HG02759 (cell line): ENCODE results near the gene PRUNE2.
A peak's percentile ranks its signal among the peaks of the same experiment; 100 is the strongest.
"Not testable (repeated sequence)": the region's sequence is repeated elsewhere in the genome, so short reads cannot be mapped to it uniquely, and the experiment has no call there.

Experiments used
- ATAC-seq: cut with Tn5 transposase; IDR thresholded peaks from one replicate; pipeline ENCODE4 v1.9.1; 2021; ENCODE audit warnings: mild to moderate bottlenecking, moderate library complexity; ENCODE audit not compliant: unreplicated experiment

PRUNE2 gene

DNA sequence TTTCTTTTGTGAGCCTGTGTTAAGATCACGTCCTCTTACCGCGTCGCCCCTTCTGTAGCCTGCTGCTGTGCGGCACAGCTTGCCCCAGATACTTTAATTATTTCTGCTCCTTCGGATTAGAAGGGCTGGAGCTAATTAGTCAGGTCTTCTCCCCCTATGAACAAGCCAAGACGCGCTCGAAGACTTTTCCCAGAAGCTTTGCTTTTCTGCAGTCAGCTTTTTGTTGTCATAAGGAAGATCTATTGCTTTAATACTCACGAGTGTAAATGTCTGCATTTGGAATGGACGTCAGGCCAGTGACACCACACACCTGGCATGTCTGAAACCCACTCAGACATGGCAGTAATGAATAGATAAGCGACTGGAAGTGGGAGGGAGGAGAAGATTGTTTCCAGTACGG is 37.0 kb downstream of the PRUNE2 start:
- ATAC-seq, result no peak

DNA sequence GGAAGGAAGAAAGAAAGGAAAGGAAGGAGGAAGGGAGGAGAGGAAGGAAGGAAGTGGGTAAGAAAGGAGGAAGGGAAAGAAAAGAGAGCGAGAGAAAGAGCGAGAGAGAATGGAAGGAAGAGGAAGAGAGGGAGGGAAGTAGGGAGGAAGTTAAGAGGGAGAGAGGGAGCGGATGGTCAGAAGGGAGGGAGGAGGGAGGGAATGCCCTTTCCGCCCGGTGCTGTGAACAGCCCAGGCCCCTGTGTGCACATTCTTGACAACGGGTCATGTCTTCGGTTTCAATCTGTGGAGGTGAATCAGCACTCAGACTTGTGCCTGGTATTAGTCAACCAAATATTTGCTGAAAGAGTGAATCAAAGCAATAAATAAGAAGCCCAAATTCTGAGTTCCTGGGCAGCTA is 39.2 kb downstream of the PRUNE2 start:
- no peak for ATAC-seq

DNA sequence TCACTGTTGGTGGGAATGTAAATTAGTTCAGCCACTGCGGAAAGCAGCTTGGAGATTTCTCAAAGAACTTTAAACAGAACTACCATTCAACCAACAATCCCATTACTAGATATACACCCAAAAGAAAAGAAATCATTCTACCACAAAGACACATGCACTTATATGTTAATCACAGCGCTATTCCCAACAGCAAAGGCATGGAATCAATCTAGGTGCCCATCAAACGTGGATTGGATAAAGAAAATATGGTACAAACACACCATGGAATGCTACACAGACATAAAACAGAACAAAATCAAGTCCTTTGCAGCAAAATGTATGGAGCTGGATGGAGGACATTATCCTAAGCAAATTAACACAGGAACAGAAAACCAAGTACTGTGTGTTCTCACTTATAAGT is 42.1 kb downstream of the PRUNE2 start:
- ATAC-seq, result no peak

DNA sequence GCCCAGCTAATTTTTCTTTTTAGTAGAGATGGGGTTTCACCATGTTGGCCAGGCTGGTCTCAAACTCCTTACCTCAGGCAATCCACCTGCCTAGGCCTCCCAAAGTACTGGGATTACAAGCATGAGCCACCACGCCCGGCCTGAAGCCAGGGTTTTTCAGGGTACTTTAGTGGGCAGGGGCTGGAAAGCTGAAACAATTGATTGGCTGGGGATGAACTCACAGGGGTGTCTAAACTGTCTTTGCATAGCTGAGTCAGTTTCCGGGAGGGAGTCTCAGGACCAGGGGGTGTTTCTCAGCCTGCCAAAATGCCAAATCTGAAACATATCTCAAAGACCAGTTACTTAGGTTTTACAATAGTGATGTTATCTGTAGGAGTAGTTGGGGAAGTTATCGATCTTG is 46.1 kb downstream of the PRUNE2 start:
- no peak for ATAC-seq

DNA sequence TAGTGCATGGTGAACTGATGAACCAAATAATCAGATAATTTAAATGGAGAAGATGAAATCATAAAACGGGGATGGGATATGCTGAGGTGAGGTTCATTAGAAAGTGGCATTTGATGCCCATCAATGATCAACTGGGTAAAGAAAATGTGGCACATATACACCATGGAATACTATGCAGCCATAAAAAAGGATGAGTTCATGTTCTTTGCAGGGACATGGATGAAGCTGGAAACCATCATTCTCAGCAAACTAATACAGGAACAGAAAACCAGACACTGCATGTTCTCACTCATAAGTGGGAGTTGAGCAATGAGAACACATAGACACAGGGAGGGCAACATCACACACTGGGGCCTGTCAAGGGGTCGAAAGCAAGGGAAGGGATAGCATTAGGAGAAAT is 47.7 kb downstream of the PRUNE2 start:
- ATAC-seq, result not testable (repeated sequence)

DNA sequence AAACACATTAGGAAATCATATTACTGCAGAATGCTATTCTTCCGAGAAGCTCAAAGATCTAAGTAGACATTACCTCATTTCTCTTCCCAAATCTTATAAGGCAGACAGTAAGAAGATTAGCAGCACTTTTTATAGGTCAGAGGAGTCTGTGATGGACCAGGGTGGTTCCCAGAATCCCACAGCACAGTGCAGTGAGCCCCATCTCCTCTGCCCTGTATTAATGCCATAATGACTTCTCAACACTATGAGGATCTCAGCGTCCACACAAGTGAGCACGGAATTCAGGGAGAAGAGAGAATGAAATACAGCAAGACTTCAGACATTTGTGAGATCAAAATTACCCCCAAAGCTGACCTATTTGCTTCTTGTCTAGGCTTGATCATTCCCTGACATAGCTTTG is 49.9 kb downstream of the PRUNE2 start:
- ATAC-seq, result no peak

DNA sequence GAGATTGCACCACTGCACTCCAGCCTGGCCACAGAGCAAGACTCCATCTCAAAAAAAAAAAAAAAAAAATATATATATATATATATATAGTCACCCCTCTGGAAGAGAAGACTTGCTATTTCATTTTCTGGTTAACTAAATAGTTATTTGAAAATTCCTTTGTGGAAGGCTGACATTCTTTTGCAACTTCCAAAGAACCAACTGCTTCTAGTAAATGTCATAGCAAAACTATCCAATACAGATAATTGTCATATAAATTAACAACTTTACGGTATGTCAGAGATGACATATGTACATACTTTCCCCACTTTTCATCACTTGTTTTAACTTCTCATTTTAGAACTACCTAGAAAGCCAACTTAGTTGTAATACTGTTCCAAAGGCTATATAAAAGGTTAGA is 50.9 kb downstream of the PRUNE2 start:
- ATAC-seq, result no peak

DNA sequence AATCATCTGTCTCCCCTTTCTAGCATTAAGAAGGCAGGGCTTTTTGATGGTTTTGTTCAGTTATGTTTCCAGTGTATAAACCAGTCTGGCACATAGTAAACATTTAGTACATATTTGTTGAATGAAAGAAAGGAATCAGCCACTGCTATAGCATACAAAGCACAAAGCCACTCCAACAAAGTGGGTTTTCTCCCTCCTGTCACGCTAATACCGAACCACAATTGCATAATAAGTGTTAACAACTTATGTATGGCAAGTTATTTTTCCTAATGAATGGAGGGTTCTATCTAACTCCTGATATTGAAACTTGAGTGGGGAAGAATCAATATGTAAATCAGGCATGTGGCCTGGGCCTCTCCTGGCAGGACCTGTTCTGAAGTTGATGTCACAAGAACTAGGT is 53.9 kb downstream of the PRUNE2 start:
- ATAC-seq, result no peak

DNA sequence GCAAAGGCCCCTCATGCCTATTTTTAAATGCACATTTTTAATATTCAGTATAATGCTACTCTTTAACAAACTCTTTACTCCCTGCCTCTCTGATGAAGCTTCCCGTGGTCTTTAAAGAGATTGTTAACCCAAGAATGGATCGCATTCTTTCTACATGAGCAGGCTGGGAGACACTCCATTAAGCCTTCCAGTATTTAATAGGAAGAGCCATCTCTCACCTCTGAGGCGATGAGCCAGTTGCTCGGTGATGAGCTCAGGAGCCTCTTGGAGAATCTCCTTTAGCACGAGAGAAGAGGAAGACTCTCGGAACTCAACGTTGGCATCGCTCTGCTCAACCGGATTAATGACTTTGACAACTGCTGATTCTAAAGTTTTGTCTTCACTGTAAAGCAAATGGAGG is 59.6 kb downstream of the PRUNE2 start:
- no peak for ATAC-seq

DNA sequence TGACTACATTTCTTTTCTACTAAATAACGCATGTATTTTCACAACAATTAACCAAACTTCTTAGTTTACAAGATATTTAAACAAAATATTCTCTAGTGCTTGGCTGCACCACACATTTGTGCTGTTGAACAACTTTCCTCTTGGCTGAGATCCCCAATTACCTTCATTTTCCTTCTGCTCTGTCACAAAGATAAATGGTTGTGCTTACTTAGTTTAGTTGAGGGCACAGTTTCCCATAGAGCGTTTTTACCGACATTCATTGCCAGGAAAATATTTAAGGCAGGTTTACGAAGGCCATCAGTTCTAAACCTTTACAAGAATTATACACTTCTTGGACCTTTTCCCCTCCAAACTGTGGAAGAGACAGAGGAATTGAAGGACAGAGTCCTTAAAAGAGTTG is 60.7 kb downstream of the PRUNE2 start:
- no peak for ATAC-seq

DNA sequence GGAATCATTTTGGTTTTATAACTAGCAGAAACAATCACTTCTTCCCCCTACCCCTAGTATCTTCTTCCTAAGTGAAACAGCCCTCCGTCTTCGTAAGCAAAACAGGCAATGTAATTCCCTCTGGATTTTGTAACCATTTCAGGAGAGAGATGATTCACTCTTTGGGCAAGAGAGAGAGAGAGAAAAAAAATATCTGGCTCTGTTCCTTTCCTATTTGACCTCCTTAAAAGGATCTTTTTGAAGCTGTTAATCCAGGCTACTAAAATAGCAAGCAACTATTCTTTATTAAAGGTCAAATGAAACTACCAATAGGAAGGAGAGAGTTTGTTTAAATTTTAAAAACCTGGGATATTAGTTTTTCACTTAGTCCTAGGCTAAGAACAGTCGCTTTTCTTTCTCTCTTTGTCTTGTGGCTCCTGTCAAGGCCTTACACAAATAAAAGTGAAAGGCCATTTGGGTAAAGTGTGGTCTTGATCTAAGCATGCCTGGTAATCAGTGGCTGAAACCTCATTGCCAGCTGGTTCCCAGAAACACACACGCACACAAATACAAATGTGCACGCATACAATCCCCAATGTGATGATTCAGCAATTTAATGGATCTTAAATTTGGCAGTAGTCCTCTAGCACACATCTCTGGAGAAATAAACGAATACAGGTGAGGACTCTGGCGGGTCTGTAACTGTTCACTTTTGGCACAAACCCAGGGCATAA is 70.2 kb downstream of the PRUNE2 start:
- no peak for ATAC-seq

DNA sequence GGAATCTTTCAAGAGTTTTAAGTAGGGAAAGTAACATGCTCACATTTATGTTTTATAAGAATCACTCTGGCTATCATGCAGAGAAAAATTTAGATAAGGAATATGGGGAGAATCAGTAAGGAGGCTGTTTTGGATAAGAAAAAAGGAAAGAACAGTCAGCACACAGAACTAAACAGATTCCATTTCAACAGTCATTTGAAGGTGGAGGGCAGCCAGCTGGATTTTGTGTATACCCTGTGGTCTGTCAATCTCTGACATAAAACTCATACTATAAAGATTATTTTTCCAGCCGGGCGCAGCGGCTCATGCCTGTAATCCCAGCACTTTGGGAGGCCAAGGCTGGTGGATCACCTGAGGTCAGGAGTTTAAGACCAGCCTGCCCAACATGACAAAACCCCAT is 77.5 kb downstream of the PRUNE2 start:
- no peak for ATAC-seq

DNA sequence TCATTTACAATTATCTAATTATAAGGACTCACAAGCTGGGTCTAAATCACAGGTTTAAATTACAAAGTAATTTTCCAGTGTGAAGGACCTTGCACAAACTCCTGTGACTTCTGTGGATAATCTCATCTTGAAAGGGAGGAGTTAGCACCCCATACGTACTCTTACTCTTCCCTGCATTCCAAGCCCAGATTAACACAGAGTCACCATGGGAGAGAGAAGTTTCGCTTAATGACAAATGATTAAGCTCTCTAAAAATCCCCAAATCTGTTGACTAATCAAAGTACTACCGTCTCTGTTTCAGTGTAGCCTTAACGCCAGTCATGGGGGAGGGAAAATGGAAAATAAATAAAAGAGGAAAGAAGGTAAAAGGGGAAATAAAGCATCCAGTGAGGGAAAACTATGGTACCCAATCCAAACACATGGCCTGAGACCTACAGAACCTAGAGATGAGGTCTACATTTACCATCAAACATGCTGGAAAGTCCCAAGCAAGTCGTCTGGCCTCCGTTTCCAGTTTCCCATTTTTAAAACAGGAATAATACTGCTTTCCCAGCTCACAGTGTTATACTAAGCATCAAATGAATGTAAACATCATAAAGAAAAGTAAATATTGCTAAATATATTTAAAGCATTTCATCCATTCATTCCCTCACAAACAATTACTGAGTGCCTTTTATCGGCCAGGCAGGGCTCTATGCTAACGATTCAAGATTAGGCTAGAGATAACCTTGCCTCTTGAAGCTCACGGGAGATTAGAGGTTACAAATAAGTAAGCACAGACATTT is 78.4 kb downstream of the PRUNE2 start:
- no peak for ATAC-seq

DNA sequence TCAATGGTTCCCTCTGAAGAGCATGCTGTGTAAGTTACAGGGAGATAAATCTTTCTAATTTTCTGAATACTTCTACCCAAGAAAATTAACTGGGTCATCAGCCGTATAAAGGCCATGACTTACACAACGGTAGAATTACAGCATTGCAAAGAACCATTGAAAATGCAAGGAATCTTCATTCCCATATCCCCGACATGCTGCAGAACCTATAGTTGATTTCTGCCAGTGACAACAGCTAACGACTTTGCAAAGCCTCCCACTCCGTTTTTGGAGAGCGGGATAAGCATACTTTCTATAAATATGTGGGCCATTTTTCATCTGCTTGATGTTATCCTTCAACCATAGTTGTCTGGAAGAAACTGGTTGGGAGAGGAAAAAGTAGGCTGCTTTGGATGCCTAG is 85.5 kb downstream of the PRUNE2 start:
- no peak for ATAC-seq

DNA sequence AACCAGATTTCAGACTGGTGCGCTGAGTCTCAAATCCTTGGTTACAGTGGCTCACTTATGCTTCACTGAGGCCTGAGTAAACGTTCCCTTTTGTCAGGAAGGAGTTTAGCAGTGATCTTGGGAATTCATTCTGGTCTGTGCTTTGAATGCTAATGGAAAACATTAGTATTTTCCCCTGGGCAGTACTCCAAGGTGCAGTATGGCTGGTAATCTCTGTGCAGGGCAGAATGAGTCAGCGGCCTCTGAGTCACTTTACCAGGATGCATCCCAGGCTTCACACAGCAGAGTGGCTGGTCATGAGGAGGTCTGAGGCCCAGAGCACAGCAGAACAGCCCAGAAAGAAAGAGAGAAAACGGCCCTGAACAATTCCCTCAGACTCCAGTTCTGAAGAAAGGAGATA is 87.6 kb downstream of the PRUNE2 start:
- ATAC-seq, result no peak

DNA sequence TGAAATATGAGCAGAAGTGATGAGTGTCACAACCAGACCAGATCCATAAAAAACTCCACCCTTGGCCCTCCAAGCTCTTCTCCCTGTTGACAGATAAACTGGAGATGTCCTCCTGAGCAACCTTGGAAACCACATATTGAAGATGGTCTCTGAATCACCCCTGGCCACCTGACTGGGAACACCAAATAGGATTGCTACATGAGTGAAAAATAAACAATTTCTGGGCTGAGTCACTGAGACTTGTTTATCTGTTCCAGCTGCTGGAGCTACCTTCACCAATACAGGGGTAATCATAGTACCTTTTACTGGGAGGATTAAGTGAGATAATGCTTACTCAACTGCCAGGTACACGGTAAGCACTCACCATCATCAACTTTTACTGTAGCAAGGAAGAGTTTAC is 88.4 kb downstream of the PRUNE2 start:
- ATAC-seq, result no peak

DNA sequence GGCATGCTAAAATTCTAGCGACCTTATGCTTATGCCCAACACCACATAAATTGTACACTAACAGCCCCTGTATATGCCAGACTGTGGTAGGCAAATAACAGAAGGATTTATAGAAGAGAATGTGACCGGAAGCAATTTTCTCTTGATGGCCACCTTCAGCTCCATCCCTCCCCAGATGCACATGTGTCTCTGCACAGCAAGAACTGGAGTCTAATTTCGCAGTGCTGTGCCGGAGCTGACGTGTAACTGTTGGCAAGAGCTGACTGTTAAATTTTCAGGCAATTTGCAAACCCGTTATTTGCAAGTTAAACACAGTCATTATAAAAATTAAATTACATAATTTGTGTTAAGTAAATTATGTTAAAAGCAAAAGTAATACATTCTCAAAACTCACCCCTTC is 93.3 kb downstream of the PRUNE2 start:
- no peak for ATAC-seq

DNA sequence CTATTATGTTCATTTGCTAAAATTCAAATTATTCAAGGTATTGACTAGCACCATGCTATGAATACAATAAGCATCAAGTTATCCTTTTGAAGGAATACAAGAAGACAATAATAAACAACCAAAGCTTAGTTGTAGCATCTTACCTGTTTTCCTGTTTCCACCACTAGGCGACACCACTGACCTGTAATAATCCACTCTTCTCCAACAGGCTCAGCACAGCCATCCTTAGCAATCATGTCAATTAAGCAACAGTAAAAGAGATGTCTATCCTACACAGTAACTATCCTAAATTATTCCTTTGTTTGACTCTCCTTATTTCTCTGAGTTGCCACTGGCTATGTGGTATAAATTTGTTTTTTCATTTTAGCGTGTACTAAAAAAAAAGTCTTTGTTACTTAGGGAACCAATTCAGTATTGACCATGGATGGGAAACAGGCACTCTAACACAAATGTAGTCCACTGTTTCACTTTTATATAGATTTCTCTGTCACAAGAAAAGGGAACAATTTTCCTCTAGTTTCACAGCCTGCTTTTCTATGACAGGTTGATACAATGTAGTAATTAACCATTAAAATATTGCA is 95.4 kb downstream of the PRUNE2 start:
- peak; percentile 75 for ATAC-seq

DNA sequence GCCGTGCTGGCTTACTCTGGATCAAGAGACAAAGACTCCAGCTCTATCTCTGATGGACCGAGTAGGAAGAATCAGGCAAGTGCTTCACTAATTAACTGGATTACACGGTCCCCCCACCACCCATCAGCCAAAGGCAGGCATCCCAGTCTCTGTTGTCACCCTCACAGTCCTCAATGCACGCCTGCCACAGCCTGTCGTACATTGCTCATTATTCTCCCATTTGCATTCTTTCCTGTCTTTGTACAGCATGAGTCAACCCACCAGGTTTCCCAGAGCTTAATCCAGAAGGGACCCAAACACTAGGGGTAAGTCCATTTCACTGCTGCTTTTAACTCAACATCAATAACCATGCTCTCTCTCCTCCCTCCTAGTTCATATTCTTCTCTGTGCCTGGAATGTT is 97.3 kb downstream of the PRUNE2 start:
- no peak for ATAC-seq

DNA sequence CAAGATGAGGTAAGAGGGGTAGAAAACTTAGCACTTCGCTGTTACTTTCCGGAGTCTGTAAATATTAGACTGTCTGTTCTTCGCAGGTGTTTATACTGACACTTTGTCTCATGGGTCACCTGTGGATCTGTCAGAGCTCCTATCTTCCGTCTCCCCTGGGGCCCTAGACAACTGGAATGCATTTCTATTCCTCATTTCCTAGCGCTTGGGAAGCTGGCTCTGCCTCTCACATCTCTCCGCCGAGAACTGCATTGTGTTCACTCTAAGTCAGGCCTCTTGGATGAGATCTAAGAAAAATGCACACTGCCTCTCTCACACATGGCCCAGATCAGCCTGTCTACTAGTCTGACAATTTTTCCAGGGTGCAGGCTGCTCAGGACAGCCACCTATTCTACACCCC is 102.2 kb downstream of the PRUNE2 start:
- no peak for ATAC-seq

DNA sequence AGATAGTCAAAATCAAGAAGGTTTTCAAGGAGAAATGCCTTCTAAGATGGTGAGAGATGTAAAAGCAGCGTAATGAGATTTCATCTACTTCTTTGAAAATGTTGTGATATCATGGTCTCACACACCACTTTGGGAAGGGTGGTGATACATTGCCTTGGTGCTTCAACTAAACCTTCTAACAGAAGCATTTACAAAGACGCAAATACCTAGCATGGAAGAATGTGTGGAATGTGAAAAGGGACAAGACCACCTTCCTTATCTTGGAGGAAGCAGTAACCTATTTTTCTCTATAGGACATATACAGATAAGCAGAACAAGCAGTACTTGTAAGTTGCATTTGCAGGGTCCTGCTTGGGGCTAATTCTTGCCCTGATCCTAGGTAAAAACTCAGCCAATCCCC is 102.8 kb downstream of the PRUNE2 start:
- ATAC-seq, result no peak

DNA sequence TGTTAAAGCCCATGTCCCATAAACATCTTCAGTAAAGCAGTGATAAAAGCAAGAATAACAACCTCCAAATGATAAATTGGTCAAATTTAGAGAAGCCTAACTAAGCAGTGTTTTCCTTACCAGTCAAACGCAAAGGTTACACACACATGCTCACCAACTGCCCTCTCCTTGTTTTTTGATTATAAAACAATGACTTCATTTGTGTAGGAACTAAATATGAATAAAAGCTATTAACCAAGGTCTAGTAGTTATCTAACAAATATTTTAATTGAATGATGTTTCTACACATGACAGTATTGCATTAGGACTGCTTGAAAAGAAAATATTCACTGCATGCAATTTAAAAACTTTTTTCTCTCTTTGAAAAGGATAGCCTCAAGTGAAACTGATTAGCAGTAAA is 105.0 kb downstream of the PRUNE2 start:
- no peak for ATAC-seq
